Stimulated activated naive CD8-positive, alpha-beta T cell treated with anti-CD3 and anti-CD28 coated beads, Interleukin-15, amount 100 ng/mL, for 72 hours (primary cell): ENCODE measurements around the gene NFATC1.

Source experiments
- ATAC-seq: fragments of 150-1000 bp; cut with Tn5 transposase; 2 replicates; pipeline ENCODE4 v1.10.0; 2021; ENCODE audit warnings: mild to moderate bottlenecking, moderate library complexity
- DNase-seq, 2 donors: peaks; one replicate each; pipeline ENCODE4 v3.0.0; 2021 to 2022
- H3K27ac Mint-ChIP-seq, 2 donors: one replicate each; pipeline ENCODE4 v1.8.0; 2022; ENCODE audit warnings: mild to moderate bottlenecking in 2 of 2, mixed read lengths in 2 of 2, moderate library complexity in 2 of 2
- H3K27me3 Mint-ChIP-seq: one replicate; pipeline ENCODE4 v1.8.0; 2022; ENCODE audit warnings: mixed read lengths
- H3K4me1 Mint-ChIP-seq: one replicate; pipeline ENCODE4 v1.8.0; 2022; ENCODE audit warnings: mild to moderate bottlenecking, mixed read lengths
- H3K4me3 Mint-ChIP-seq, 2 donors: one replicate each; pipeline ENCODE4 v1.8.0; 2022; ENCODE audit warnings: mild to moderate bottlenecking in 2 of 2, mixed read lengths in 2 of 2, moderate library complexity in 1 of 2
- H3K9me3 Mint-ChIP-seq, 2 donors: one replicate each; pipeline ENCODE4 v1.8.0; 2022; ENCODE audit warnings: mixed read lengths in 2 of 2

Gene NFATC1

GRCh38 chr18:79394534-79395307, 1.0 kb upstream of the NFATC1 start:
- Mint-ChIP-seq H3K4me3 (peak overlapping the region; percentile 80 to 87), H3K4me1 (peaks cover 42% of the 10 kb centered on the region), H3K9me3 (no peaks in the 10 kb centered on the region), H3K27ac (peak overlapping the region; percentile 82 to 85), H3K27me3 (peaks cover 13% of the 10 kb centered on the region)
- ATAC-seq (peak; percentile 75), DNase-seq (peak; percentile 86 to 90)

DNA sequence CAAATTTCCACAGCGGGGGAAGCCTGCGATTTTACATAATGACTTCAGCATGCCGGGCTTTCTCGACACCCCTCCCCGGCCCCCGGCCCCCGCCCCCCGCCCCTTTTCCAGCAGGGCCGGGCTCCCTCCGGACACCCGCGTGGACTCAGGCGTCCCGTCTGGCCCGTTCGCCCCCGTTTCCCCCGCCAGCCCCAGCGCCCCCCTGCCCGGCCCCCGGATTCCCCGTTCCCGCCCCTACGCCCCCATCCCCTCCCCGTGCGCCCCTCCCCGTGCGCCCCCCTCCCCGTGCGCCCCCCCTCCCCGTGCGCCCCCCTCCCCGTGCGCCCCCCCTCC, 456 bp upstream of the NFATC1 start:
- peak overlapping the region; percentile 80 to 87 for H3K4me3 Mint-ChIP-seq
- no peaks in the 10 kb centered on the region for H3K9me3 Mint-ChIP-seq
- ATAC-seq, result peak; percentile 1
- peaks cover 13% of the 10 kb centered on the region for H3K27me3 Mint-ChIP-seq
- H3K27ac Mint-ChIP-seq, result peak overlapping the region; percentile 82 to 85
- DNase-seq, result no peak
- H3K4me1 Mint-ChIP-seq, result peaks cover 42% of the 10 kb centered on the region

DNA sequence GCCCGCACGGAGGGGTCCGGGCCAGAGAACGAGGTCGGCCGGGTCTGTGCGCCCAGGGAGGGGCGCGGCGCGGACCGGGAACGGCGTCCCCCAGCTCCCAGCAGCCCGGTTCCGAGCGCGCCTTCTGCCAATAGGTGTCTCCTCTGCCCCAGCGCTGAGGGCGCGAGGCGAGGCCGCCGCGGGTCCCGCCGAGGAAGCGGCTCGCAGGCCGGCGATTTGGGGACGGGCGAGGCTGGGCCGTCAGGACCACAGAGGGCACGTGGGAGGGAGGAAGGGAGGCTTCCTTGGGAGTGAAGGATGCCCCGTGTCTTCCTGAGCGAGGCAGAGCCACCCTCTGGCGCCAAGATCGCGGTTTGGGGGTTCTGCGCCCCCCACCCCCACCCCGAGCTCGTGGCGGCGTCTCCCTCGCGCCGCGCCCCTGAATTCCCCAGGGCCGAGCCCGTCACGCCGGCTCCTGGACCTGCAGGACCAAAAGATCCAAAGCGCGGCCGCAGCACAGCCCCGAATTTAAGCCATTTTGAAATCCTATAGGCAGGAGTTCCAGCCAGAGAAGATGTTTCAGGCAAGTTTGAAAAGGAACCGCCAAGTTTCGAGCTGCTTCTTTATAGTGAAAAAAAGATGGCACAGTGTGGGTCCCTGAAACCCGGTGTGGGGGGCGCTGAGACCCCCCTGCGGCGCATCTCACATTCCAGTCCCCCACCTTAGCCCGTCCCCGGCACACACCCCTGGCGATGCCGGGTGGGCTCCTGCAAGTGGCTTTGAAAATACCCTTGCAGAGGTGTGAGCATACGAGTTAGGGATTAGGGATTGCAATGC, 909 bp downstream of the NFATC1 start:
- peak in 1 of 2 donors; percentile 48 for DNase-seq
- H3K9me3 Mint-ChIP-seq, result no peaks in the 10 kb centered on the region
- no peak overlapping the region for H3K27ac Mint-ChIP-seq
- H3K4me3 Mint-ChIP-seq, result peak overlapping the region; percentile 92 to 98
- ATAC-seq, result peak; percentile 16
- peaks cover 51% of the 10 kb centered on the region for H3K4me1 Mint-ChIP-seq
- peaks cover 13% of the 10 kb centered on the region for H3K27me3 Mint-ChIP-seq

- Mint-ChIP-seq H3K4me3 (peak overlapping the region; percentile 92 to 98), H3K27ac (peak overlapping the region in 1 of 2 donors; percentile 19), H3K27me3 (peaks cover 7% of the 10 kb centered on the region), H3K4me1 (peaks cover 52% of the 10 kb centered on the region), H3K9me3 (no peaks in the 10 kb centered on the region)
- ATAC-seq (no peak), DNase-seq (no peak)
Observed at GRCh38 chr18:79397247-79397829, 1.6 kb downstream of the NFATC1 start.

GRCh38 chr18:79397830-79398761, 2.4 kb downstream of the NFATC1 start:
- peaks cover 52% of the 10 kb centered on the region for H3K4me1 Mint-ChIP-seq

DNA sequence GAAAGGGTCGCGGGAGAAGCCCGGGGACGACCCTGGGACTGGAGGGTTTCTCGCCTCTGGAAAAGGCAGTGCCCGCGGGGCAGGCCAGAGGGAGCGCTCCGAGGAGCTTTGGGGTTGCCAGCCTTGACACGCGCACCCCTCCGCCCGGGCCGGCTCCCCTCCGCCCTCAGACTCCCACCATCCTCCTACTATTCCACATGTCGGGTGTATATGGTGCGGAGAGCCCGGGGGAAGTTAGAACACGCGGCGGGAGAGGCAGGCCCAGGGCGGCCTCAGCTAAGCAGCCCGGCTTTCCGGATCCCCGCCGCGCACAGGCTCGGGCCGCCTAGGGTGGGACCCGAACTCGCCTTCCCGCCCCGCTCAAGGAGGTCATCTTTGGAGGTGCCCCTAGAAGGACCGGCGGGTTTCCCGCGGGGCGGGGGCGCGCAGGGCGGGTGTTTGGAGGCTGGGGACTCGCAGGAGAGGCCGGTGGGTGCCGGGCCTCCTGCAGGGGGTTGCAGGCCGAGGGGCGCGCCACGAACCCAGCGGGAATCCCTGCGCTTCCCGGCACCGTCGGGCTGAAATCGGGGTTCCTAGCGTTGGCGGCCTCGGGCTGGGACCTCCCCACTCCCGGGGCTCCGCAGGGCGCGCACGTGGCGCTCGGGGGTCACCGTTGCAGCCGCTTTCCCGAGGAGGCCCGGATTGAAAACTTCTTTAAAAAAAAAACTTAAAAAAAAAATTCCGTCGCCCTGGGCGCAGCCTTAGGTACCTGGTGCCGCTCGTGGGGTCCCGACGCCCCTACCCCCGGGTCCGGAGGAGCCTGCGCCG, 3.7 kb downstream of the NFATC1 start:
- ATAC-seq, result no peak
- Mint-ChIP-seq H3K4me3 (peak overlapping the region; percentile 81 to 92), H3K9me3 (no peaks in the 10 kb centered on the region), H3K27ac (peak overlapping the region; percentile 81 to 90), H3K4me1 (peaks cover 59% of the 10 kb centered on the region), H3K27me3 (no peaks in the 10 kb centered on the region)
- peak; percentile 44 to 53 for DNase-seq

More at GRCh38 chr18:79397830-79398761, 2.4 kb downstream of the NFATC1 start:
- Mint-ChIP-seq H3K27ac (peak overlapping the region in 1 of 2 donors; percentile 81), H3K9me3 (no peaks in the 10 kb centered on the region), H3K27me3 (no peaks in the 10 kb centered on the region), H3K4me3 (peak overlapping the region; percentile 81 to 92)
- DNase-seq (no peak), ATAC-seq (no peak)

- Mint-ChIP-seq H3K27ac (no peak overlapping the region), H3K4me1 (peaks cover 65% of the 10 kb centered on the region), H3K27me3 (no peaks in the 10 kb centered on the region), H3K4me3 (no peak overlapping the region), H3K9me3 (no peaks in the 10 kb centered on the region)
- DNase-seq, result peak in 1 of 2 donors; percentile 40
- ATAC-seq, result no peak
Observed at GRCh38 chr18:79400091-79400590, 4.4 kb downstream of the NFATC1 start.

DNA sequence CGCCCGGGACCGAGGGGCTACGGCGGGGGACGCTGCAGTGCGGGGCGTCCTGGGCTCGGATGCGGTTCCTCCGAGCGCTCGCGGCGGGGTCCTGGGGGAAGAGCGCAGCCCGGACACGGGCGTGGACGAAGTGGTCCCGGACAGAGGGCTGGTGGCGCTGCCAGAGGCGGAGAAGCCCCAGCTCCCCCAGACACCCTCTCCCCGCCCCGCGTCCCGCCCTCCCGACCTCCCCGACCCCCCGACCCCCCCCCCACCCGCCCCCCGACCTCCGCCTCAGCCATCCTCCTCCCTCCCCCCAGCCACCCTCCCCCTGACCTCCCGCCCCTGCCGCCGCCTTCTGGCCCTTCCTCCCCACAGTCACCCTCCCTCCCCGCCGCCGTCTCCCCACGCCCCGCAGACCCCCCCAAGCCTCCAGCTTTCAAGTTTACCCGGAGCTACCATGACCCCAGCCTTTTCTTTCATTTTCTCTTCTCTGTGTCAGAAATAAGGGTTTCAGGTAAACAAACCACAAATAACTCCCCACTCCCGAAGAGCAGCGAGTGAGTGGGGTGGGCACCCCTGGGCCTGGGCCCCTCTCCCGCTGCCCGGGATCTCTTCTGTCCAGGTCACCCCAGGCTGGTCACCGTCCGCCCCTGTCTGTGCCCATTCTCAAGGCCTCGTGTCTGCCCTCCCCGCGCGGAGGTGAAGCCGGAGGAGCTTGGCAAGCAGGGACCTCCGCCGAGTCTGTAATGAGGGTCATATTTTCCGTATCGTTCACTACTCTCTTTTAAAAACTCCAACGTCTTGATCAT, 5.1 kb downstream of the NFATC1 start:
- H3K4me3 Mint-ChIP-seq, result peak overlapping the region; percentile 93 to 94
- peak overlapping the region; percentile 70 to 98 for H3K27ac Mint-ChIP-seq
- no peaks in the 10 kb centered on the region for H3K9me3 Mint-ChIP-seq
- DNase-seq (no peak), ATAC-seq (no peak)
- H3K4me1 Mint-ChIP-seq, result peaks cover 72% of the 10 kb centered on the region
- H3K27me3 Mint-ChIP-seq, result no peaks in the 10 kb centered on the region

GRCh38 chr18:79401494-79402208, 5.9 kb downstream of the NFATC1 start:
- Mint-ChIP-seq H3K4me1 (peaks cover 80% of the 10 kb centered on the region), H3K4me3 (peak overlapping the region; percentile 93 to 94), H3K27me3 (no peaks in the 10 kb centered on the region), H3K27ac (peak overlapping the region; percentile 70 to 98), H3K9me3 (no peaks in the 10 kb centered on the region)
- DNase-seq (no peak), ATAC-seq (no peak)

DNA sequence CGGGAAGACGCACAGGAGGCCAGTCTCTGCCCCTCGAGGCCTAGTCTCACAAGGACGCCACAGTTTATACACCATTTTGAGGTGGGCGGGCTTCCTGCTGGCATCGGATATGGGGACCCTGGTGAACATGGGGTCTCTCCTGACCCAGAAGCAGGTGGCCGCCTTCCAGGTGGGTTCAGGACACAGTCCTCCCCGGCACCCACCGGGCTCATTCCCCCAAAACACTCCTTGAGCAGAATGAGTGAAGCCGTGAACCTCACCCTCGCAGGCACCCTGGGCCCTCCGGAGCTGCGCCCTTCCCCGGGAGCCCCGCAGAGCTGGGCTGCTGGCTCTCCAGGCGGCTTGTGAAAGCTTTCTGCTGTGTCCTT, 6.5 kb downstream of the NFATC1 start:
- H3K27ac Mint-ChIP-seq, result peak overlapping the region in 1 of 2 donors; percentile 96
- DNase-seq (no peak), ATAC-seq (no peak)
- H3K9me3 Mint-ChIP-seq, result no peaks in the 10 kb centered on the region
- peaks cover 86% of the 10 kb centered on the region for H3K4me1 Mint-ChIP-seq
- H3K4me3 Mint-ChIP-seq, result peak overlapping the region; percentile 70 to 94
- no peaks in the 10 kb centered on the region for H3K27me3 Mint-ChIP-seq

GRCh38 chr18:79402977-79403722, 7.4 kb downstream of the NFATC1 start:
- Mint-ChIP-seq H3K9me3 (no peaks in the 10 kb centered on the region), H3K27me3 (no peaks in the 10 kb centered on the region), H3K27ac (peak overlapping the region; percentile 13 to 96), H3K4me3 (peak overlapping the region; percentile 70 to 94), H3K4me1 (peaks cover 85% of the 10 kb centered on the region)
- no peak for DNase-seq
- ATAC-seq, result no peak

DNA sequence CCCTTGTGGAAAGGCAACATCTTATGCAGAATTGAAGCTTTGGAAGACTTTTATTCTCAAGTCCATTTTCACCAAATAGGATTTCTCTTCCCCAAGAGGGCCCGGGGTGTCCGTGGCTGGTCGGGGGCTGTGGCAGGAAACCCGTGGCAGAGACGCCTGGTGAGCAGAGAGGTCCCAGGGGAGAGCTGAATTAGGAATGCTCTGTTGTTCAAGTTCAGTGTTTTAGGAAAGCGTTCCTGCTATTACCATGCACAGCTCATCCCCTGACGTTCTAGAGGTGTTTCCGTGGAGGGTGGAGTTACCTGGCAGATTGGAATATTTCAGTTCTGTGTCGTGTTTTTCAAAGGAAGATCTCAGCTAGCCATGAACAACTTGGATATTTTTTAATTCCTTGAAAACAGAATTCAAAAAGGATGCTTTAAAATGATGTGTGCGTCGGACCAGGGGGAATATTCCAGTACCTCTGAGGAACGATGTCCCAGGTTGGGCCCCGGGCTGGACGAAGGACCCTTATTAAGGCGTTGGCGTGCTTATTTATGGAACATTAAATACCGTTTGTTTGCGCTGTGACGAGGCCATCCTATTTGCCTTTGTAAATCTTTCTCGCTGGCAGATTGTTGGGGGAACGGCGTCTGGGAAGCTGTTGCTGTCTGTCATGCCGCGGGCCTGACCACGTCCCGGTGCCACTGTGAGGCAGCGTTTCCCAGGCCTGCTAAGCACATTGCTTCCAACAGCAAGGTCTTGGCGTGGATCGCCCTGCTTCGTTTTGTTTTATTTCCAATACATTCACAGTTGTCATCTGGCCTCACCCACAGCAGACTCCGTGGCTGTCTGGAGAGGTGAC, 8.2 kb downstream of the NFATC1 start:
- peaks cover 77% of the 10 kb centered on the region for H3K4me1 Mint-ChIP-seq
- no peak for DNase-seq

More for the DNA sequence above, 8.2 kb downstream of the NFATC1 start:
- H3K4me3 Mint-ChIP-seq, result peak overlapping the region; percentile 70 to 94
- ATAC-seq, result no peak
- H3K27ac Mint-ChIP-seq, result peak overlapping the region; percentile 51 to 80
- H3K27me3 Mint-ChIP-seq, result no peaks in the 10 kb centered on the region
- no peaks in the 10 kb centered on the region for H3K9me3 Mint-ChIP-seq
